ENCODE measurements around the gene RBM45.
A peak's percentile ranks its signal among the peaks of the same experiment; 100 is the strongest.
"Not testable (repeated sequence)": the region's sequence is repeated elsewhere in the genome, so short reads cannot be mapped to it uniquely, and the experiment has no call there.

RBM45 gene

DNA sequence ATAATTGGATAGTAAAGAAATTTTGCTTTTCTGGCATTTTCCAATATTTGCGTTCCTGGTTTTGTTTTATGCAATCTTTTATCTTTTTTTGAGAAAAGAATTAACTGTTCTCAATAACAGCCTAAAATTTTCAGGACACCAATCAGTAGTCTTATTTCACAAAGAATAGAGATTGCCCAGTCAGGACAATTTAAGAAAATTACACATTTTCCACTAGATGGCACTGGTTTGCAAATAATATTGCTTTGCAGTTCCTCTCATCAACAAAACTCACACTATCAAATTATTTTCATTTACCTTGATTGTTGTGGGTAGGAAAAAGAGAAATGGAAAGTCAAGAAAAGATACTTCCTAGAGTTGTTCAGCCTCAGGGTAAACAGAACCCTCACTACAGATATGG lies 2.4 kb upstream of the RBM45 start:
- peak in 1 of 2 experiments; percentile 61 for DNase-seq

DNA sequence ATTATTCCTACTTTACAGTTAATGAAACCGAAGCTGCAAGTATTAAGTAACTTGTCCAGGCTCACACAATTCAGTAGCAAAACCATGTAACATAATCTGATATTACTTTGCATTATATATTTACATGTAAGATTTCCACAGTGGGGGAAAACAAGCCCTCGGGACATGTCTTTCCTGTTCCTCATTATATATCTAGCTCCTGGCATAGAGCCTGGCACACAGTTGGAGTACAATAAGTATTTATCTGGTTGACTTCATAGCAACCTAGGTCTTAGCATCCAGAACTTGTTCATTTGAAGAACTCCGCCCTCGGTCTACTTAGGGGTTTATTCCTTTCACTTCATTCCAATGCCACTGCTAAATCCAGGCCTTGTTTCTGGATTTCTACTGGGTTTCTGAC lies 1.6 kb upstream of the RBM45 start:
- no peak for DNase-seq

DNA sequence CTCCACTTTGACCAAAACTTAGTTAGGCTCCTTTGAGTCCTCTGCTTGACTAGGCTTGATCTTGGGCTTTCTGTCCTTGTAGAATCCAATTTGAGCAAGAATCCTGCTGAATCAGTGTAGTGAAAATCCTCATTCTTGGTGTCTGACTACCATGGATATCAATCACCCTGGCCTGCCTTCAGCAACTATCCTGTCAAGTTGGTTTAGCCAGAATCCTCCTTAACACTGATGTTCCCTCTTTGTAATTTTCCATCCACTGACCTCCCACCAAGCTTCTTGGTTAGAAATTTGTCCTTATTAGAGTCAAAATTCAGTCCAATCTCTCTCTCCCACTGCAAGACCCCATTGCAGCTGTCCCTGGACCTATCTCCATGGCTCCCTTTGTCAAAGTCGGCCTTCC lies 494 bp upstream of the RBM45 start:
- DNase-seq, result no peak

DNA sequence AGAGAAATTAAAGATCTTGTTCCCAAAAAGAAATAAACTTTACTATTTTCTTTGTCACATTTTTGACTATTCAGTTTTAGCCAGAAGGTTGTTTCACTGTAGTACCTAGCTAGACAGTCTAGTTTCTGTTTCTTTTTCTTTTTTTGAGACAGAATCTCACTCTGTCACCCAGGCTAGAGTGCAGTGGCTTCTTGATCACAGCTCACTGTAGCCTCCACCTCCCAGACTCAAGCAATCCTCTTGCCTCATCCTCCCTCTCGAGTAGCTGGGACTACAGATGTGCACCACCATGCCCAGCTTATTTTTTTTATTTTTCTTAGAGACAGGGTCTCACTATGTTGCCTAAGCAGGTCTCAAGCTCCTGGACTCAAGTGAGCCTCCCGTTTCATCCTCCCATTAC lies 2.2 kb downstream of the RBM45 start:
- no peak for DNase-seq

DNA sequence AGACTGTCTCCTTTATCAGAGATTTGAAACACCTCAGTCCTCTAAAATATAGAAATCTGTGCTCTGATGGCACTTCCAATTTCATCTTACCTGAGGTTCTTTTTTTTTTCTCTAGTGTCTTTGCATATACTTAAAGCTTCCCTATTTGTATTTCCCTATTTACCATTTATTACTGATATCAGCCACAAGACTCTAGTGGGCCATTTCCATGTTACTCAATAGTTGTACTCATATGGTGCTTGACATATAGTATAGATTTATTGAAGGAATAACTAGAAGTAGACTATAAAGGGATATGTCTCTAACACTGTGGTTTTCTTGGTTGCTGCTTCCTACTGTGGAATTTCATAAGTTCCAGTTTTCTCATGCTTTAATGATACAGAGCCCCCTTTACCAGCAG lies 3.0 kb downstream of the RBM45 start:
- no peak for DNase-seq

DNA sequence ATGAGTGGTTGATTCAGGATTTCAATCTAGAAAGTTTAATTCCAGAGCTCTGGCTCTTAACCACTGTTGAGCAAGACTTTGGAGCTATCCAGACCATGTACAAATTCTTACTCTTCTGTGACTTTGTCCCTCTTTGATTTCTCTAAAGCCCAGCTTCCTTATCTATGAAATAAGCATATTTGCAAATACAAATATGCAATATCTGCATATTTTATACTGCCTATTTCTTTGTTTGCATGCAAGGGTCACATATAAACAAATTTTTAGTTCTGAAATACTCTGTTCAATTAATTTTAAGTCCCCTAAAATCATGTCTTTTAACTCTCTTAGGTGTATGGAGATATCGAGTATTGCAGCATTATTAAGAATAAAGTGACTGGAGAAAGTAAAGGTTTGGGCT lies 5.5 kb downstream of the RBM45 start:
- no peak for DNase-seq

DNA sequence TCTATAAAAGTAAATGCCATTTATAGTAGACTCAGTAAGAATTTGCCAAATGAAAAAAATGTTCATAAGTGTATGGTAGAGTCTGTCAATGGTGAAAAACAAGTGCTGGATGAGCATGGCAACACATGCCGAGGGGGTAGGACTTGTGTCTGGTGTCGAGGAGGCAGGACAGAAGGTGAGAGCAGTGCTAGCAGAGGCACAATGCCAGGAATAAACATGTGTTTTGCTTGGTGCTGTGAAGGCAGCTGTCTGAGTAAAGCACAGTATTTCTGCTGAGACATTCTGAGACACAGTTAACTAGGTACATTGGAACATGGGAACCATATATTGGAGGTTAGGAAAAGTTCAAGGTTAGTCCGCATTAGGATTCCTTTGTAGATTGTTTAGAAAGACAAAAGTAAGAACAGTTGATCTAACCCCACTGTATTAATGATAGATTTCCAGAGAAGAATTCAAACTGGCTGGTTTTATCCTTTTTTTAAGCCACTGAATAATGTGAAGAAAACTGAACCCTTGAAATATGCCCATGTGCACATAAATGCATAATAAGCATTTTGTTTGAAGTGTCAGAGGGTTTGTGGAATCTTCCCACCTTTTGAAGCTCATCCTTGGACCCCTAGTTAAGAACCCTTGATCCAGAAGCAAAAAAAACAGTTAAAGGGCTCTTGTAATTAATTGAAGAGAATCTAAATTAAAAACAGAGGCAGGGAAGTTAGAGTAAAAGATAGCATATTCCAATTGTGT lies 7.1 kb downstream of the RBM45 start:
- no peak for DNase-seq

DNA sequence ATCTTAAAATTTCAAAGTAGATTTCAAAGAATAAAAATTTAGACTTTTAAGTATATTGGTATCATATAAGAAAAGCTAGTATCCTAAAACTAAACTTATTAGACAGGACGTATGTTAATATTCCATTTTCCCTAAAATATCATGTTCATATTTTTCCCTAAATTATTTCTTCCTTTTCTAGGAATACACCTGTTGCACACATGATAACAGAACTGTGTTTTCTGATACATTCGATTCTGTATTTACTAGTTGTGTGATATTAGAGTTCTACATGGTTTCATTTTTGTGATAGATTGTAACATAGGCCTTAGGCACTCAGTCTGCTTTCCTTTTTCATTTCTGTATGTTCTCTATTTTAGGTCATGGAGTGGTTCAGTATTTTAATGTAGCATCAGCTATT lies 10.9 kb downstream of the RBM45 start:
- no peak for DNase-seq

DNA sequence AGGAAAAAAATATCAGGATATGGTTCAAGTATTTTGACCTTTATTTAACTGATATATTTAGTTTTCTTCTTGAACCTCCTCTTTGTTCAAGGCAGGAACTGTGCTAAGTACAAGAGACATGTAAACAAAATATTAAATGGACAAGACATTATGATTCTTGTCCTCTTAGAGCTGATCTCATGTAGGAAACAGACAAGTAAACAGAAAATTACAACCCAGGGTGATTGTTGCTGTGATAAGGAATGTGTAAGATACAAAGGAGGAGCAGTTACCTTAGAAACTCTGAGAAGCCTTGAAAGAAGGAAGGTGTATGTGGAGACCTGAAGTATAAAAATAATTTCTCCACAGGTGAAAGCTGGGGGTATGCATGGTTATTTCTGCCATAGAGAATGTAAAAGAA lies 12.9 kb downstream of the RBM45 start:
- DNase-seq, result no peak

DNA sequence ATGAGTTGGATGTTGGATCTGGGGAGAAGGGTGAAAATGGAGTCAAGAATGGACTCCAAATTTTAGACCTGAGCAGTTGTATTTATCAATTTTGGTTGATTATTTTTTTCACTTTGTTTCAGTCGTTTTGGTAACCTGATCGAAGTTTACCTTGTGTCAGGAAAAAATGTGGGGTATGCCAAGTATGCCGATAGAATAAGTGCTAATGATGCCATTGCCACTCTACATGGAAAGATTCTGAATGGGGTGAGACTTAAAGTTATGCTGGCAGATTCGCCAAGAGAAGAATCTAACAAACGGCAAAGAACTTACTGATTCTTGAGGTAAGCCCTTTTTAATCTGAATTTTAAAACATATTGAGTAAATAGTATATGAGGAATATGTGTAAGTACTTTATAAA lies 13.6 kb downstream of the RBM45 start:
- DNase-seq, result no peak

DNA sequence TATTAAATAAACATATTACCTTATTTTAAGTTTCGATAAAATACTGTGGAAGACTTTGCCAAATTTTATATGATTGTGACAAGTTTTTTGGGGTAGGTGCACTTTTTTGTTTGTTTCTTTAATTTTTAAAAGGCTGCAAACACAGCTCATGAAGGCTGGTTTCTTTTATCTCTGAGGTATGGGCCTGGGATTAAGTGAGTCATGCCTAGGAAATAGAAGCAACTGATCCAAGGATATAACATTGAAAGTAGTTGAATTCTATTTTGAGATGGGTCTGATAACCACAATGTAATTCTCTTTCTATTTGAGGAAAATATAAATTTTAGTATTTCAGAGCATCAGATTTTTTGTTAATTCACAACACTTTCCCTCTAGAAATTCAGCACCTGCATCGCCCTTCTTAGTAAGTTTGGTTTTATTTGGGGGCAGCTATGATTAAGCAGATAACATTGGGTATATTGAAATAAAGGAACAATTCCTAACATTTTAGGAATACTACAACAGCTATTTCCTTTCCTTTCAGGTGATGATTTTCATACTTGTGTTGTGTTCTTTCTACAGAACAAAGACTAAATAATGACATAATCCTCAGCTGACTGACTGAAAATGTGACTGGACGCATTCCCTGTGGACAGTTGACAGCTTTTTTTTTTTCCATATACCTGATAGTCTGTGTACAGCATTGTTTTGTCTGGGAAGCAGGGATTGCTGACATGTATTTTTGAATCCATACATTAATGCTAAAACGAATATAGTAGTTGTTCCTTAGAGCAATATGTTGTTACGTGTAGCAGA lies 16.8 kb downstream of the RBM45 start:
- DNase-seq, result no peak

DNA sequence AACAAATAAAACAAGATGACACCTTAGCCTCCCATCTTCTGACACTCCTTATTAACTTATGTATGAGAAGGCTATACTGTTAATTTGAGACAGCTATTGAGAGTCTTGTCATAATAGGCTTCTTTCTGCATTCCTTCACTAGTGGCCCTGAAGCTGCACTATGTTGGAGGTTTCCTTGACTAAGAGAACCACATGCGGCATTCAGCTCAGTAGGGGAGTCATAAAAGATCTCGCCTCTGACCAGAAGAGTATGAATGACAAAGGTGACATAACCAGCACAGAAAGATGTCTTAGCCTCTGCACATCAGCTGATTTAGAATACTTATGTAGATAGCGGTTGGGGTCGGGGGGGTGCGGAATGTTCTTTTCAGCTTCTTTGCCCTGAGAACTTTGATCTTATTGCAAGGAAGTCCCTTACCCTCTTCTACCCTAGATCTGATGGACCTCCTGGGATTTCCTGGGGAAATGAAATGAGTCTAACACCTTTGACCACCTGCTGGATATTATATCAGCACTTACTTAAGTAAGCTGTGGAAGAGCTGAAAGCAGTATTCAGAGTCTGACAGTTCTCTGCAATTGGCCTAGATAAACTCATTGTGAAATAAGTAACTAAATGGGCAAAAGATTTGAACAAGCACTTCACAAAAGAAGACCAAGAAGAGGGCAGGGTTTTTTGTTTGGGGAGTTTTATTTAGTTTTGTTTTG lies 24.2 kb downstream of the RBM45 start:
- DNase-seq, result no peak

DNA sequence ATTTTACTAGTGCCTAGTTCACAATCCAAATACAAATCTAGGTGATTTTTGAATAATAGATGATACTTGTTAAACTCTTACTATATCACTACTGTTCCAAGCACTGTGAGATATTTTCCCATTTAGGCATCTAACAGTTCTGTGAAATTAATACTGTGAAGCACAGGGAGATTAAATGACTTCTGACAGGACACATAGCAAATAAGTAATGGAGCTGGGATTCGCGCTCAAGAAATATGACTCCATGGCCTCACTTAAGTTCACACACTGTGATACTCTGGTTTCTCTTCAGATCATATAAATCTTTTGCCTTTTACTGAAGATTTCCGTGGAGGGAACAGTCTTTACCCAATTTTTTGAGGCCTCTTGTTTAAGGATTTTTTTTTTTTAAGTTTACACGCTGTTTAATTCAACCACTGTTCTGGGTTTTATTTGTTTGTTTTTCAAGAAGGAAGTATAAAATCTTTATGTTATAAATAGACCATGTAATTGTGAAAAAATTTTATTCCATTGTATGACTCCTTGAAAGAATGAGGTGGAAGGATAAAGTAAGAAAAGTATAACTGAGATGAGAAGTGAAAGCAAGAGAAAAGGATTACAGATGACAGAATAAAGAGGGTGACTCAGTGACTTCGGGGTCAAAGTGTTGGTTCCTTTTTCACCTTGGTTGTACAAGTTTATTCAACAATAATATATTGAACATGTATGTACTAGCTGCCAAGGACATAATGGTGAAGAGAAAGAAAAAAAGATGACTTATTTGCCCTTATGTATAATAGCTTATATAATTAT lies 30.2 kb downstream of the RBM45 start:
- no peak for DNase-seq

DNA sequence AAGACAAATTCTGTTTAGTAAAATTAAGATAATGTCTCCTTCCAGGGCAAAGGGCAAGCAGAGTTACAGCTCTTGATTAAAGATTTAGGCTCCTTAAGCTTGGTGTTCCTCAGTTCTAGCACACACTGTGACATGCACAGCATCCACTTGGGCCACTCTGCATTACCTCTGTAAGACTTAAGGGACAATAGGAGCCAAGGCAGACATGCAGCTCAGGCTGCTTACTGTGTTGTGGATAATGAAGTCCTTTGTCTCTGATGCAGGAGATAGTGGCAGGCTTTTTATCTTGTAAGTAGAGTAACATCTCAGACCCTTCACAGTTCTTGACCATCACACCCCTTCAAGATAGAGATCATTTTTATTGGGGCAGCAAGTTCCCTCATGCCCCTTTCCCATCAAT lies 31.2 kb downstream of the RBM45 start:
- no peak for DNase-seq

DNA sequence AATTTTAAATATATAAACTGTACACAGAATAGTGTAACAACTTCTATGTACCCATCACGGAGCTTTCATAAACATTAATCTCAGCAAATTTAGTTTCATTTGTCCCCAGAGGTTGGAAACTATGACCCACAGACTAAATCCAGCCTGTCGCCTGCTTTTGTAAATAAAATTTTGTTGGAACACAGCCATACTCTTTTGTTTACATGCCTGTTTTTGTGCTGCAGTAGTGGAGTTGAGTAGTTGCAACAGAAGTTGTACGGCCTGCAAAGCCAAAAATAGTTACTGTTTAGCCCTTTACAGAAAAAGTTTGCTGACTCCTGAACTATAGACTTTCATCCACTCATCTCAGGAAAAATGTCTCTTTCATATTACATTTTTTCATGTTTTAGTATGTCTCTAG lies 39.8 kb downstream of the RBM45 start:
- no peak for DNase-seq

DNA sequence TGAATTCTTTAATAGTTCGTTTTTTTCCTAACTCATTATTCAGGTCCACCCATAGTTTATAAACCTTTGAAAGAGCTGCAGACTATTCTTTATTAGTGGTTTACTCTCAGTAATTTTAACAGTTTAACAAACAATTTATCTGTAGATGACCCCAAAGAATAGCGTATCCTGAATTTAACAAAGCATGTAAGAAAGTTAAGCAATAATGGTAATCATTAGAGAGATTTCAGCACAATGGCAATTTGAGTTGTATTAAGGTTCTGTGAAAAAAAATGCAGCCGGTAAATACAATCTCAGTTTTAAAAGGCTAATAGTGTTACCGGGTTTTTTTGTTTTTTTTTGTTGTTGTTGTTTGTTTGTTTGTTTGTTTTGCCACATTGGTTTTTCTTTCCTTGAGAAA lies 40.3 kb downstream of the RBM45 start:
- DNase-seq, result no peak

DNA sequence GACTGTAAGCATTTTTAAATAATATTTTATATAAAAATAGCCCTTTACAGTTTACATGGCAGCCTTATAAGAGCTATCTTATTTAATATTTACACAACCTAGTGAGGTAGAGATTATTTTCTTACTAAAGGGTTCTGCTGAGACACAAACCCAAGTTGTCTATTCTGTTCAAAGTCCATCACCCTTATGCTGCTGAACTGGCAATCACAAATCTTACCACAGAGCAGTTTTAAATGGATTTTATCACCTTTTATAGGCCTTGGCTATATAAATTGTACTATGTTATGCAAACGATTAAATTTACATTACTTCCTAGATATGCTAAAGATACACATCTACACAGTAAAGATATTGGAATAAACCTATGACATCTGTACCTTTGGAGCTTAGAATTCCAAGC lies 40.7 kb downstream of the RBM45 start:
- DNase-seq, result no peak

DNA sequence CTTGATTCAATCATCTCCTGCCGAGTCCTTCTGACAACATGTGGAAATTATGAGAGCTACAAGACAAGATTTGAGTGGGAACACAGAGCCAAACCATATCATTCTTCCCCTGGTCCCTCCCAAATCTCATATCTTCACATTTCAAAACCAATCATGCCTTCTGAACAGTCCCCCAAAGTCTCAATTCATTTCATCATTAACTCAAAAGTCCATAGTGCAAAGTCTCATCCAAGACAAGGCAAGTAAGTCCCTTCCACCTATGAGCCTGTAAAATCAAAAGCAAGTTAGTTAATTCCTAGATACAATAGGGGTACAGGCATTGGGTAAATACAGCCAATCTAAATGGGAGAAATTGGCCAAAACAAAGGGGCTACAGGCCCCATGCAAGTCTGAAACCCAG lies 41.6 kb downstream of the RBM45 start:
- not testable (repeated sequence) for DNase-seq

DNA sequence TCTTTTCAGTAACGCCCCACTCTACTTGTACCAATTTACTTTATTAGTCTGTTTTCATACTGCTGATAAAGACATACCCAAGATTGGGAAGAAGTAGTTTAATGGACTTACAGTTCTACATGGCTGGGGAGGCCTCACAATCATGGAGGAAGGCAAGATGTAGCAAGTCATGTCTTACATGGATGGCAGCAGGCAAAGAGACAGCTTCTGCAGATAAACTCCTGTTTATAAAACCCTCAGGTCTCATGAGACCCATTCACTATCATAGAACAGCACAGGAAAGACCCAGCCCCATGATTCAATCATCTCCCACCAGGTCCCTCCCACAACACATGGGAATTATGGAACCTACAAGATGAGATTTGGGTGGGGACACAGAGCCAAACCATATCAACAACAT lies 43.3 kb downstream of the RBM45 start:
- DNase-seq, result no peak

DNA sequence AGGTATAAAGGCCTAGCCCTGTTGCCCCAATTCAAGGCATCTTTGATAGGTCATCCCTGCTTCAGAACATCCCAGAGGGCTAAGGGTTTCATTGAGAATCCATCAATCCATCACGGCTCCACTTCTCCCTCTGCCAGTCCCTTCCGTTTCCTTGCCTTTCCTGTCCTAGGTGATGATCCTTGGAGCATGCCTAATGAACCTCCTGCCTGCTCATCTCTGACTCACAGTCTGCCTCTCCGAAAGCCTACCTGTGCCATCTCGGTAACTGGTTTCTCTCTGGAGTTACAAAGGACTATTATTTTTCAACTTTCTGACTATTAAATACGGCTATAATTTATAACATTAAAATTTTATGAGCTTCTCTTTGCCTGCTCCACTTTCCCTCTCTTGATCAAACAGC lies 45.3 kb downstream of the RBM45 start:
- DNase-seq, result no peak

DNA sequence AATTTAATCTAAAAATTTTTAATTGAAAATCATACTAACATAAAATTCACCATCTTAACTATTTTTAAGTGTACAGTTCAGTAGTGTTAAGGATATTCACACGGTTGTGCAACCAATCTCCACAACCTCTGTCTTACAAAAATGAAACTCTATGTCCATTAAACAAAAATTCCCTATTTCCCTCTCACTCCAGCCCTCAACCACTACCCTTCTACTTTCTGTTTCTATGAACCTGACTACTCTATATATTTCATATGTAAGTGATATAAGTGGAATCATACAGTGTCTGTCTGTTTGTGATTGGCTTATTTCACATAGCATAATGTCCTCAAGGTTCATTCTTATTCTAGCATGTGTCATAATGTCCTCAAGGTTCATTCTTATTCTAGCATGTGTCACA lies 47.7 kb downstream of the RBM45 start:
- no peak for DNase-seq

DNA sequence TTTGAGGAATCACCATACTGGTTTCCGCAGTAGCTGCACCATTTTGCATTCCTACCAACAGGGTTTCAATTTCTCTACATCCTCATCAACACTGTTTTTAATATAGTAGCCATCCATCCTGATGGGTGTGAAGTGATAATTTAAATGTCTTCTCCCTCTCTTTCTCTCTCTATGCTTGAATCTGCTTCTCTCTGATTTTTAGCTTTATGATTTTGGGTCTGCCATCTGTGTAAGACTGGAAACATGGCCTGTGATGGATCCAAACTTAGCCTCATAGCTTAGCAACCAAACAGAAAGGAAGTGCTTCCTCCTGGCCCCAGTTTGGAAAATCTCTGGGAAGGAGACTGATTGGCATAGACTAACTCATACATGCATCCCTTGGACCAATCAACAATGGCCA lies 48.4 kb downstream of the RBM45 start:
- DNase-seq, result no peak

DNA sequence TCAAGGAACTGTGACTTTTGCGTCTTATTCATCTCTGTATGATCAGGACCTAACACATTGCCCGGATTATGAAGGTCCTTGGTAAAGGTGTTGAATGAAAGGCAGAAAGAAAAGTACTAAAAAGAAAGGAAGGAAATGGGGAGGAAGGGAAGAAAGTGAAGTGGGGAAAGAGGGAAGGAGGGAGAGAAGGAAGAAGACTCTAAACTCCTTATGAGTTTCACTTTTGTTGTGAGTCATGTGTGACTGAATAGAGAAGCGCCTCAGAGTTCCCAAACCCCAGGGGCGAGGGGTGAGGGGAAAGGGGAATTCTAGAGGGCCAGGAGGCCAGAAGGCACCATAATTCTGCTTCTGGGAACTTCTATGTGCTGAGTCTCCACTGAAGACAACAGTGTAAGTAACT lies 51.2 kb downstream of the RBM45 start:
- no peak for DNase-seq

All from SW 1271 (cell line).